Liver (tissue), 3 donors: Measurements from ENCODE around the gene TRDN.

Source experiments
- YY1 ChIP-seq: IDR thresholded peaks from 2 replicates; pipeline ENCODE4 v1.6.1; 2016; ENCODE audit warnings: antibody characterized with exemption, mild to moderate bottlenecking
- TF ChIP-seq, protein P1 (sequence below): fragments of 150-350 bp; IDR thresholded peaks from 2 replicates; pipeline ENCODE4 v1.5.1; 2017; ENCODE audit warnings: improper control_type of control experiment, low read depth, low read length; ENCODE audit not compliant: missing input control
- TF ChIP-seq, protein P2 (sequence below): IDR thresholded peaks from 2 replicates; pipeline ENCODE4 v1.6.1; 2016; ENCODE audit warnings: antibody characterized with exemption
- donor health status: healthy.
- donor health status: healthy.

DNA sequence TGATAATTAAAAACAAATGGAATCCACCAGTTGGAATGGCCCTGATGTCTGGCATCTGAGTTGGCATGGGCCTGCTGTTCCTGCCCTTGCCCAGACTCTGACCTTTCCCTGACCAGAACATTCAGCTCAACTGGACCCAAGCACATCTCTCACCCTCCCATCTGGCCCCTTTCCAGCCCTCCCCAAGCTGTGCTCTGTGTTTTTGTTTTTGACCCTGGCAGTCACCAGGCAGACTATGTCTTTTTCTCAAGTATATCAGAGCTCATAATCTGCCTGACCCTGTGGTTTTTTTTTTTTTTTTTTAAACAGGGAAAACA is 117.6 kb downstream of the TRDN start:
- TF ChIP-seq, protein P1, sequence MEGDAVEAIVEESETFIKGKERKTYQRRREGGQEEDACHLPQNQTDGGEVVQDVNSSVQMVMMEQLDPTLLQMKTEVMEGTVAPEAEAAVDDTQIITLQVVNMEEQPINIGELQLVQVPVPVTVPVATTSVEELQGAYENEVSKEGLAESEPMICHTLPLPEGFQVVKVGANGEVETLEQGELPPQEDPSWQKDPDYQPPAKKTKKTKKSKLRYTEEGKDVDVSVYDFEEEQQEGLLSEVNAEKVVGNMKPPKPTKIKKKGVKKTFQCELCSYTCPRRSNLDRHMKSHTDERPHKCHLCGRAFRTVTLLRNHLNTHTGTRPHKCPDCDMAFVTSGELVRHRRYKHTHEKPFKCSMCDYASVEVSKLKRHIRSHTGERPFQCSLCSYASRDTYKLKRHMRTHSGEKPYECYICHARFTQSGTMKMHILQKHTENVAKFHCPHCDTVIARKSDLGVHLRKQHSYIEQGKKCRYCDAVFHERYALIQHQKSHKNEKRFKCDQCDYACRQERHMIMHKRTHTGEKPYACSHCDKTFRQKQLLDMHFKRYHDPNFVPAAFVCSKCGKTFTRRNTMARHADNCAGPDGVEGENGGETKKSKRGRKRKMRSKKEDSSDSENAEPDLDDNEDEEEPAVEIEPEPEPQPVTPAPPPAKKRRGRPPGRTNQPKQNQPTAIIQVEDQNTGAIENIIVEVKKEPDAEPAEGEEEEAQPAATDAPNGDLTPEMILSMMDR: no peak
- TF ChIP-seq YY1: no peak
- TF ChIP-seq, protein P2, sequence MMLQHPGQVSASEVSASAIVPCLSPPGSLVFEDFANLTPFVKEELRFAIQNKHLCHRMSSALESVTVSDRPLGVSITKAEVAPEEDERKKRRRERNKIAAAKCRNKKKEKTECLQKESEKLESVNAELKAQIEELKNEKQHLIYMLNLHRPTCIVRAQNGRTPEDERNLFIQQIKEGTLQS: no peak
